Mucosa of stomach (tissue), 1 donor: ENCODE data around the gene LDLRAD4.

ENCODE experiments used
- H3K27me3 ChIP-seq: one replicate; pipeline ENCODE4 v1.7.0; 2013; ENCODE audit warnings: mild to moderate bottlenecking, low read length; ENCODE audit not compliant: control insufficient read depth, insufficient read depth
- H3K36me3 ChIP-seq: one replicate; pipeline ENCODE4 v1.7.0; 2013; ENCODE audit warnings: low read length; ENCODE audit not compliant: control insufficient read depth, insufficient read depth
- H3K4me1 ChIP-seq: one replicate; pipeline ENCODE4 v1.7.0; 2013; ENCODE audit warnings: mild to moderate bottlenecking, low read length; ENCODE audit not compliant: control insufficient read depth, insufficient read depth
- H3K4me3 ChIP-seq: one replicate; pipeline ENCODE4 v1.7.0; 2013; ENCODE audit warnings: low read length
- H3K9ac ChIP-seq: one replicate; pipeline ENCODE4 v1.7.0; 2013; ENCODE audit warnings: mild to moderate bottlenecking, low read length, moderate library complexity
- H3K9me3 ChIP-seq: one replicate; pipeline ENCODE4 v1.7.0; 2013; ENCODE audit warnings: mild to moderate bottlenecking, low read length, moderate library complexity; ENCODE audit not compliant: control insufficient read depth
- donor health status: Pancreatic carcinoma.

Gene LDLRAD4

GRCh38 chr18:13496691-13497281 lies 278.2 kb downstream of the LDLRAD4 start:
- Histone ChIP-seq H3K36me3 (no peaks in the 10 kb centered on the region), H3K9ac (no peak overlapping the region), H3K4me1 (no peaks in the 10 kb centered on the region), H3K27me3 (no peaks in the 10 kb centered on the region), H3K9me3 (no peaks in the 10 kb centered on the region), H3K4me3 (no peak overlapping the region)

GRCh38 chr18:13499803-13500202 lies 281.2 kb downstream of the LDLRAD4 start:
- Histone ChIP-seq H3K36me3 (no peaks in the 10 kb centered on the region), H3K9ac (no peak overlapping the region), H3K4me3 (no peak overlapping the region), H3K4me1 (no peaks in the 10 kb centered on the region), H3K27me3 (no peaks in the 10 kb centered on the region), H3K9me3 (no peaks in the 10 kb centered on the region)

GRCh38 chr18:13500227-13500865 lies 281.8 kb downstream of the LDLRAD4 start:
- no peaks in the 10 kb centered on the region for H3K27me3 ChIP-seq

GRCh38 chr18:13500869-13501542 lies 282.4 kb downstream of the LDLRAD4 start:
- Histone ChIP-seq H3K27me3 (no peaks in the 10 kb centered on the region), H3K4me1 (no peaks in the 10 kb centered on the region), H3K36me3 (no peaks in the 10 kb centered on the region), H3K9ac (no peak overlapping the region), H3K4me3 (no peak overlapping the region), H3K9me3 (no peaks in the 10 kb centered on the region)

More at GRCh38 chr18:13500227-13500865, 281.8 kb downstream of the LDLRAD4 start:
- H3K4me1 ChIP-seq = no peaks in the 10 kb centered on the region
- H3K9me3 ChIP-seq = no peaks in the 10 kb centered on the region
- H3K36me3 ChIP-seq = no peaks in the 10 kb centered on the region
- no peak overlapping the region for H3K4me3 ChIP-seq
- no peak overlapping the region for H3K9ac ChIP-seq

GRCh38 chr18:13501543-13501887 lies 283.0 kb downstream of the LDLRAD4 start:
- H3K4me3 ChIP-seq = no peak overlapping the region

GRCh38 chr18:13501891-13502290 lies 283.3 kb downstream of the LDLRAD4 start:
- Histone ChIP-seq H3K9ac (no peak overlapping the region), H3K4me3 (no peak overlapping the region), H3K4me1 (no peaks in the 10 kb centered on the region), H3K36me3 (no peaks in the 10 kb centered on the region), H3K9me3 (no peaks in the 10 kb centered on the region), H3K27me3 (no peaks in the 10 kb centered on the region)

More at GRCh38 chr18:13501543-13501887, 283.0 kb downstream of the LDLRAD4 start:
- Histone ChIP-seq H3K9me3 (no peaks in the 10 kb centered on the region), H3K27me3 (no peaks in the 10 kb centered on the region), H3K36me3 (no peaks in the 10 kb centered on the region), H3K4me1 (no peaks in the 10 kb centered on the region), H3K9ac (no peak overlapping the region)

GRCh38 chr18:13502585-13502984 lies 284.0 kb downstream of the LDLRAD4 start:
- no peaks in the 10 kb centered on the region for H3K36me3 ChIP-seq
- H3K4me3 ChIP-seq = no peak overlapping the region
- no peaks in the 10 kb centered on the region for H3K27me3 ChIP-seq
- no peaks in the 10 kb centered on the region for H3K4me1 ChIP-seq
- no peak overlapping the region for H3K9ac ChIP-seq
- H3K9me3 ChIP-seq = no peaks in the 10 kb centered on the region

GRCh38 chr18:13503836-13504235 lies 285.3 kb downstream of the LDLRAD4 start:
- H3K36me3 ChIP-seq = no peaks in the 10 kb centered on the region
- H3K27me3 ChIP-seq = no peaks in the 10 kb centered on the region
- no peak overlapping the region for H3K4me3 ChIP-seq
- no peaks in the 10 kb centered on the region for H3K9me3 ChIP-seq
- no peaks in the 10 kb centered on the region for H3K4me1 ChIP-seq
- H3K9ac ChIP-seq = no peak overlapping the region

- Histone ChIP-seq H3K9ac (no peak overlapping the region), H3K36me3 (no peaks in the 10 kb centered on the region), H3K27me3 (no peaks in the 10 kb centered on the region), H3K9me3 (no peaks in the 10 kb centered on the region), H3K4me3 (no peak overlapping the region), H3K4me1 (no peaks in the 10 kb centered on the region)
Measured at GRCh38 chr18:13505780-13506345, 287.3 kb downstream of the LDLRAD4 start.

- H3K36me3 ChIP-seq = no peaks in the 10 kb centered on the region
- no peak overlapping the region for H3K9ac ChIP-seq
Measured at GRCh38 chr18:13510594-13510993, 292.0 kb downstream of the LDLRAD4 start.

GRCh38 chr18:13511961-13512577 lies 293.5 kb downstream of the LDLRAD4 start:
- Histone ChIP-seq H3K9ac (no peak overlapping the region), H3K36me3 (no peaks in the 10 kb centered on the region), H3K4me3 (no peak overlapping the region), H3K27me3 (no peaks in the 10 kb centered on the region), H3K9me3 (no peaks in the 10 kb centered on the region), H3K4me1 (no peaks in the 10 kb centered on the region)

More at GRCh38 chr18:13510594-13510993, 292.0 kb downstream of the LDLRAD4 start:
- Histone ChIP-seq H3K4me3 (no peak overlapping the region), H3K4me1 (no peaks in the 10 kb centered on the region), H3K9me3 (no peaks in the 10 kb centered on the region), H3K27me3 (no peaks in the 10 kb centered on the region)

- no peaks in the 10 kb centered on the region for H3K4me1 ChIP-seq
- H3K9ac ChIP-seq = no peak overlapping the region
- H3K4me3 ChIP-seq = no peak overlapping the region
- no peaks in the 10 kb centered on the region for H3K36me3 ChIP-seq
- H3K27me3 ChIP-seq = no peaks in the 10 kb centered on the region
- no peaks in the 10 kb centered on the region for H3K9me3 ChIP-seq
Measured at GRCh38 chr18:13513021-13513420, 294.5 kb downstream of the LDLRAD4 start.
